Endothelial cell of umbilical vein (primary cell): ENCODE data around the gene DLGAP4. TPM values are rescaled to one million over a fixed set of nuclear protein-coding genes. Genes with fewer than 3 reads are reported as not detected.

ENCODE experiments used
- BruUV-seq: library from RNA; stranded (reverse); fragments of 400-500 nt; replicated peaks from 2 replicates; lab custom pipeline; 2021; lab: Mats Ljungman, UMichigan
- CTCF ChIA-PET: fragments of 300-600, 350-600 bp; sonication (Branson Sonifier 250); formaldehyde crosslinking; loops from one replicate; lab custom pipeline; 2021; ENCODE audit warnings: antibody characterized with exemption, inconsistent platforms; lab: Charles Lee
- POLR2A ChIA-PET: fragments of 300-600, 350-600 bp; sonication (Branson Sonifier 250); formaldehyde crosslinking; loops from one replicate; lab custom pipeline; 2021; ENCODE audit warnings: antibody characterized with exemption, inconsistent platforms; lab: Charles Lee
- DNase-seq: peaks from one replicate; pipeline ENCODE4 v3.0.0-alpha.2; 2011; ENCODE audit warnings: low read depth, low spot score
- FAIRE-seq: peaks from 2 replicates; lab custom pipeline; 2011; peaks lifted over from hg19 to GRCh38; lab: Jason Lieb, UNC
- H2AFZ ChIP-seq: 2 replicates; pipeline ENCODE4 v1.6.0; 2012; ENCODE audit warnings: low read depth, low read length, control low read depth, inconsistent platforms
- H3K27ac ChIP-seq: 2 replicates; pipeline ENCODE4 v1.5.1; 2011; ENCODE audit warnings: low read depth, mild to moderate bottlenecking, control low read depth, low read length, moderate library complexity; ENCODE audit not compliant: insufficient read depth
- H3K27me3 ChIP-seq, 2 experiments: 2 replicates each; pipeline versions ENCODE4 v1.6.0 to v1.6.1; 2011; ENCODE audit warnings: low read length in 2 of 2, mixed read lengths in 1 of 2; ENCODE audit not compliant: control insufficient read depth in 2 of 2, insufficient read depth in 2 of 2
- H3K36me3 ChIP-seq, 2 experiments: 2 replicates in 1 of 2; 3 replicates in 1 of 2; pipeline ENCODE4 v1.5.1; 2011; ENCODE audit warnings: low read length in 2 of 2, mild to moderate bottlenecking in 1 of 2, moderate library complexity in 1 of 2; ENCODE audit not compliant: control insufficient read depth in 2 of 2, insufficient read depth in 2 of 2; ENCODE audit errors: extremely low read depth in 1 of 2
- H3K4me1 ChIP-seq: 3 replicates; pipeline ENCODE4 v1.5.1; 2011; ENCODE audit warnings: mild to moderate bottlenecking, low read length; ENCODE audit not compliant: control insufficient read depth, insufficient read depth; ENCODE audit errors: extremely low read depth
- H3K4me2 ChIP-seq: 2 replicates; pipeline ENCODE4 v1.6.1; 2011; ENCODE audit warnings: low read length, control low read depth, mixed read lengths; ENCODE audit not compliant: insufficient read depth
- H3K4me3 ChIP-seq, 3 experiments: fragments of 200-600 bp in 1 of 3; sonication (generic), shearing (Covaris generic) in 1 of 3; replicated peaks in 1 of 3; 2 replicates each; pipeline ENCODE4 v1.5.1; 2011 to 2016; ENCODE audit warnings: control low read depth in 3 of 3, low read length in 3 of 3, mild to moderate bottlenecking in 2 of 3, inconsistent platforms in 1 of 3, low read depth in 1 of 3, moderate library complexity in 1 of 3; ENCODE audit not compliant: insufficient read depth in 1 of 3
- H3K79me2 ChIP-seq: 2 replicates; pipeline ENCODE4 v1.6.0; 2012; ENCODE audit warnings: low read length, inconsistent platforms; ENCODE audit not compliant: control insufficient read depth, insufficient read depth
- H3K9ac ChIP-seq: replicated peaks from 2 replicates; pipeline ENCODE3; 2011; ENCODE audit warnings: low read length, control low read depth; ENCODE audit not compliant: insufficient read depth; ENCODE audit errors: extremely low read depth
- H3K9me1 ChIP-seq: replicated peaks from 3 replicates; pipeline ENCODE4 v1.6.0; 2011; ENCODE audit warnings: mild to moderate bottlenecking, low read length; ENCODE audit not compliant: control insufficient read depth, insufficient read depth; ENCODE audit errors: extremely low read depth
- H3K9me3 ChIP-seq: replicated peaks from 2 replicates; pipeline ENCODE4 v1.5.1; 2012; ENCODE audit warnings: low read length, inconsistent platforms; ENCODE audit not compliant: control insufficient read depth, insufficient read depth
- H4K20me1 ChIP-seq: replicated peaks from 2 replicates; pipeline ENCODE3; 2011; ENCODE audit warnings: mild to moderate bottlenecking, low read length; ENCODE audit not compliant: control insufficient read depth, insufficient read depth; ENCODE audit errors: extremely low read depth
- EZH2 ChIP-seq: IDR thresholded peaks from 2 replicates; pipeline ENCODE4 v1.6.1; 2012; ENCODE audit warnings: borderline replicate concordance, low read depth, mild to moderate bottlenecking, moderate library complexity, low read length, inconsistent platforms; ENCODE audit not compliant: severe bottlenecking
- FOS ChIP-seq: IDR thresholded peaks from 2 replicates; pipeline ENCODE4 v1.6.1; 2011; ENCODE audit warnings: mild to moderate bottlenecking, low read length, moderate library complexity, borderline replicate concordance; ENCODE audit not compliant: insufficient read depth
- GATA2 ChIP-seq: IDR thresholded peaks from 2 replicates; pipeline ENCODE4 v1.7.0; 2011; ENCODE audit warnings: low read depth, mild to moderate bottlenecking, moderate library complexity, mixed read lengths, low read length; ENCODE audit not compliant: insufficient read length, insufficient read depth
- JUN ChIP-seq: IDR thresholded peaks from 2 replicates; pipeline ENCODE4 v1.6.1; 2011; ENCODE audit warnings: borderline replicate concordance, low read depth; ENCODE audit not compliant: insufficient read length, insufficient read depth
- MYC ChIP-seq: IDR thresholded peaks from one replicate; pipeline ENCODE4 v1.6.1; 2011; ENCODE audit warnings: mild to moderate bottlenecking, low read depth, low read length
- POLR2A ChIP-seq: IDR thresholded peaks from 2 replicates; pipeline ENCODE4 v1.6.1; 2012; ENCODE audit warnings: low read depth, mild to moderate bottlenecking, control low read depth, low read length
- POLR2AphosphoS5 ChIP-seq: IDR thresholded peaks from 2 replicates; pipeline ENCODE4 v1.6.1; 2012; ENCODE audit warnings: low read depth, mild to moderate bottlenecking, control low read depth, low read length, moderate library complexity; ENCODE audit not compliant: insufficient read depth
- dilution Hi-C: fragments of 300-500 bp; cut with MboI; formaldehyde crosslinking; loops from one replicate; pipeline ENCODE4 v1.15.0; 2019; ENCODE audit warnings: low sequenced_read_pairs; ENCODE audit not compliant: extremely low pct_ligation_motif_present
- intact Hi-C: fragments of 100-400 bp; cut with micrococcal nuclease; formaldehyde crosslinking; loops from one replicate; pipeline ENCODE4 v1.10.0; 2022
- polyA plus RNA-seq, 4 experiments: library from polyadenylated mRNA; depleted of rRNA in 3 of 4; stranded (reverse) in 3 of 4; unstranded in 1 of 4; fragments of >200 nt; gene quantifications; 2 replicates each; pipeline versions ENCODE4 v1.2.1 to v1.2.3, GENCODE V29; 2011 to 2012; ENCODE audit warnings: missing spikeins in 1 of 4
- total RNA-seq: library from RNA; stranded (reverse); gene quantifications from 2 replicates; pipeline ENCODE4 v1.2.3, GENCODE V29; 2021
- TF ChIP-seq, protein P1 (sequence below), 2 donors: IDR thresholded peaks; 1 replicate in 1 of 2; 2 replicates in 1 of 2; pipeline ENCODE4 v1.5.1; 2011; ENCODE audit warnings: low read length in 2 of 2, mild to moderate bottlenecking in 2 of 2, moderate library complexity in 2 of 2, control low read depth in 1 of 2, inconsistent platforms in 1 of 2, low read depth in 1 of 2; ENCODE audit not compliant: insufficient read depth in 1 of 2; ENCODE audit errors: extremely low read depth in 1 of 2
- TF ChIP-seq, protein P2 (sequence below): IDR thresholded peaks from 2 replicates; pipeline ENCODE4 v1.6.1; 2011; ENCODE audit not compliant: insufficient read depth, insufficient read length

Gene DLGAP4
- total and polyA plus RNA-seq, 2 donors (not counting 3 experiments of a cell fraction or from before 2014, with no cell fraction given) = 57.5 to 125 TPM

DNA sequence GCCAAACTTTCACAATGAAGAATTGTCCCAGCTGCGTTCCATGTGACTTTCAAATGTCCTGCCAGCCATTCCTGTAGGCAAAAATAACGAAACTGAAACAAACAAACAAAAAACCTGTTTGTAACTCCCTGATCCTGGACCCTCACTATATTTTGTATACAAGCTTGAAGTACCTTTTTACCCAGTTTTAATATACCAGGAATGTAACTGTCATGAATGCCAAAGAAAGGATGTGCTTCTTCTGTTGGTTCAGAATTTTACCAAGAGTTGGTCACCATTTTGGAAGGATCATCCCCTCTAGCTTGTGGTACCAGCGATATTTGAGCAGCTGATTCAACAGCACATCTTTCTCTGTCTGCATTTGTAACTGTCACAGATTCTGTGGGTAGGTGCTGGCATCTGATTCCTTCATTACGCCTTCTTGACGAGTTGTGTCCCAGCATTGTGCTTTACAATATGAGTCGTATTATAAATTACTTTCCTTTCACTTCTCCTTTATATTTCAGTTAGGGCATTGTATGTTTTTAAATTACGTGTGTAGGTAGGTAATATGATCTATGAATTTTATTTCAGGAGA is 93.9 kb downstream of the DLGAP4 start:
- no peaks in the 10 kb centered on the region for H3K4me1 ChIP-seq
- no peak overlapping the region for H3K9ac ChIP-seq
- TF ChIP-seq, protein P1, sequence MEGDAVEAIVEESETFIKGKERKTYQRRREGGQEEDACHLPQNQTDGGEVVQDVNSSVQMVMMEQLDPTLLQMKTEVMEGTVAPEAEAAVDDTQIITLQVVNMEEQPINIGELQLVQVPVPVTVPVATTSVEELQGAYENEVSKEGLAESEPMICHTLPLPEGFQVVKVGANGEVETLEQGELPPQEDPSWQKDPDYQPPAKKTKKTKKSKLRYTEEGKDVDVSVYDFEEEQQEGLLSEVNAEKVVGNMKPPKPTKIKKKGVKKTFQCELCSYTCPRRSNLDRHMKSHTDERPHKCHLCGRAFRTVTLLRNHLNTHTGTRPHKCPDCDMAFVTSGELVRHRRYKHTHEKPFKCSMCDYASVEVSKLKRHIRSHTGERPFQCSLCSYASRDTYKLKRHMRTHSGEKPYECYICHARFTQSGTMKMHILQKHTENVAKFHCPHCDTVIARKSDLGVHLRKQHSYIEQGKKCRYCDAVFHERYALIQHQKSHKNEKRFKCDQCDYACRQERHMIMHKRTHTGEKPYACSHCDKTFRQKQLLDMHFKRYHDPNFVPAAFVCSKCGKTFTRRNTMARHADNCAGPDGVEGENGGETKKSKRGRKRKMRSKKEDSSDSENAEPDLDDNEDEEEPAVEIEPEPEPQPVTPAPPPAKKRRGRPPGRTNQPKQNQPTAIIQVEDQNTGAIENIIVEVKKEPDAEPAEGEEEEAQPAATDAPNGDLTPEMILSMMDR (IDR thresholded peaks at IDR 0.05; ENCODE audit: extremely low read depth in 1 of 2, insufficient read depth in 1 of 2, low read depth in 1 of 2, low read length in 2 of 2) = no peak
- TF ChIP-seq FOS (no peak), MYC (no peak), JUN (no peak), POLR2A (no peak), EZH2 (no peak), POLR2AphosphoS5 (no peak), GATA2 (no peak)
- TF ChIP-seq, protein P2, sequence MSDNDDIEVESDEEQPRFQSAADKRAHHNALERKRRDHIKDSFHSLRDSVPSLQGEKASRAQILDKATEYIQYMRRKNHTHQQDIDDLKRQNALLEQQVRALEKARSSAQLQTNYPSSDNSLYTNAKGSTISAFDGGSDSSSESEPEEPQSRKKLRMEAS = no peak
- H3K27me3 ChIP-seq = peaks cover 17 to 19% of the 10 kb centered on the region in 2 experiments
- H3K9me3 ChIP-seq = no peaks in the 10 kb centered on the region
- H3K79me2 ChIP-seq = no peaks in the 10 kb centered on the region
- no peaks in the 10 kb centered on the region for H4K20me1 ChIP-seq
- H3K27ac ChIP-seq = no peak overlapping the region
- DNase-seq (no peak), FAIRE-seq (no peak)
- POLR2A ChIA-PET = no interaction called here
- H3K36me3 ChIP-seq = no peaks in the 10 kb centered on the region
- no peak overlapping the region for H2AFZ ChIP-seq
- H3K4me2 ChIP-seq = no peak overlapping the region
- CTCF ChIA-PET = interaction anchor here (0.7 to 2.6 kb wide), 34 partner anchors 8 to 520 kb away, joined by 3 to 81 read pairs (median 4); no protein-coding TSS in a partner anchor
- dilution Hi-C loops (no loop called here), intact Hi-C loops (loop anchor here (1.0 to 10.0 kb wide), 3 partner anchors 125 to 197 kb away; no protein-coding TSS in a partner anchor)
- BruUV-seq = no TSS peak
- no peaks in the 10 kb centered on the region for H3K9me1 ChIP-seq
- no peak overlapping the region for H3K4me3 ChIP-seq
